ENCODE data around the gene ODAD3.
"Not testable (repeated sequence)": the region's sequence is repeated elsewhere in the genome, so short reads cannot be mapped to it uniquely, and the experiment has no call there.

The ODAD3 gene

DNA sequence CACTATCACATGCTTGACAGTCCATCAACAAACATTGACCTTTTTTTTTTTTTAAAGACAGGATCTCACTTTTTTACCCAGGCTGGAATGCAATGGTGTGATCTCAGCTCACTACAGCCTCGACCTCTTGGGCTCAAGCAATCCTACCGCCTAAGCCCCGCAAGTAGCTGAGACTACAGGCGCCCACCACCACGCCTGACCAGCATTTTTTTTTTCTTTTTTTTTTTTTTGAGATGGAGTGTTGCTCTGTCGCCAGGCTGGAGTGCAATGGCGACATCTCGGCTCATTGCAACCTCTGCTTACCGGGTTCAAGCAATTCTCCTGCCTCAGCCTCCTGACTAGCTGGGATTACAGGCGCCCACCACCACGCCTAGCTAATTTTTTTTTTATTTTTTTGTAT, 24.0 kb upstream of the ODAD3 start:
- not testable (repeated sequence) for DNase-seq

DNA sequence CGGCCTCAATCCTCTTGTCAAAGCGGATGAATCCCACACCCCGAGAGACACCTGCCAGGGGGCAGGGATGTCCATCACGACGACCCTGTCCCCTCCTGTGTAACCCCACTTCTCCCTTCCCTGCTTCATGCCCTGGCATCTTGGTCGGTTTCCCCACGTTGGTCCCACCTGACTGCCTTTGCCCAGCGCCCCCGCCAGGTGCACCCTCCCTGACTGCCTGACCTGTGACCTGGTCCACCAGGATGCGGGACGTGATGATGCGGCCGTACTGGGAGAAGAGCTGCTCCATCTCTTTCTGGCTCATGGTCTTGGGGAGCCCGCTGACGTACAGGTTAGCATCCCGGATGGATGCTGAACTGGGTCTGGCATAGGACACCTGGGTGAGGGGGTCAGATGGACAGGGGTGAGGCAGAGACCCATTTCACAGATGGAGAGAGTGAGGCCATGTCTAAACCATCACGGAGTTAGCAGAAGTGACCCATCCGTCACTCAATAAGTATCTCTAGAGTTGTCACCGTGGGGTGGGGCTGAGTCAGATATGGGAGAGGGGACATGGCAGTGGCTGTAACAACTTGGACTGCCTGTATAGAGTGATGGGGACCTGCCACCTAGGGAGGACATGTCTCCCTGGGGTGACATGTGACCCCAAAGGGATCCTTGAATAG, 23.4 kb upstream of the ODAD3 start:
- DNase-seq: no peak

DNA sequence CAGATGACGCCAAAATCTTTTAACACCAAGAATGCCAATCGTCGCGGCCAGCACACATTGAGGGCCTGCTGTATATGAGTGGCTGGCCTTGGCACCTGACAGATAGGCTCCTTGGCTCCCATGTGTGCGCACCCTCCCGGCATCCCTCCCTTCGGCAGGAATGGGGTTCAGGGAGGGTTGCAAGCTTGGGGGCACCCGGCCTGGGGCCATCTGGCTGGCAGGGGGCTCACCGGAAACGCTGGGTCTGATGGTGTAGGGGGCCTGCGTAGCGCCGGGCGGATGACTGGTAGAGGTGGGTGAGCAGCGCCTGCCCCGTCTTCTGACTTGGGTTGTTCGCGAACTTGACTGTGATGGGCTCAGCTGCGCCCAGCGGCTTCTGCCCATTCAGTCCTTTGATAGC, 22.9 kb upstream of the ODAD3 start:
- DNase-seq: no peak

DNA sequence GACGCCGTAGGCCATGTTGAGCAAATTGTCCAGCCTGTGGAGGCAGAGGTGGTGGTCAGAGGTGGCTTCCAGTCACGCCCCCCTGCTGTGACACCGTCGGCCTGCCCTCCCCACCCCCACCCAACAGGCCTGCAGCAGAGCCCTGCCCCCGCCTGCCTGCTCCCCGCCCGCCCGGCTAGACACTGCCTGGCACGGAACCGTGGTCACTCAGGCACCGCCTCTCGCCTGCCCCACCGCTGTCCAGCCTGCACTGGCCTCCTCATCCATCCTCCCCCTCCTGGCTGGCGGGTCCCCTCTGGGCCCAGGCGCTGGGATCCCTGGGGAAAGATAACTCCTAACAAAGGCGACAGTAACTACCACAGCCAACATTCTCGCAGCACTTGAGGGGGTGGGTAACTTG, 22.2 kb upstream of the ODAD3 start:
- DNase-seq: no peak

DNA sequence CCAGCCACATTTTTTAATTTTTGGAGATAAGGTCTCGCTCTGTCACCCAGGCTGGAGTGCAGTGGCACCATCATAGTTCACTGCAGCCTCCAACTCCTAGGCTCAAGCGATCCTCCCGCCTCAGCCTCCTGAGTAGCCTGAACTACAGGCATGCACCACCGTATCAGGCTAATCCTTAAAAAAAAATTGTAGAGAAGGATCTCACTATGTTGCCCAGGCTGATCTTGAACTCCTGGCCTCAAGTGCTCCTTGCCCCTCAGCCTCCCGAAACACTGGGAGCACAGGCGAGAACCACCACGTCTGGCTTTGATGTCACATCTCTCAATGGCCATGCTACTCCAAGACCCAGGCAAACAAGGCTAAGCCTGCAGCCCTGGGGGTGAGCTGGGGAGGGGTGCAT, 21.7 kb upstream of the ODAD3 start:
- no peak for DNase-seq

DNA sequence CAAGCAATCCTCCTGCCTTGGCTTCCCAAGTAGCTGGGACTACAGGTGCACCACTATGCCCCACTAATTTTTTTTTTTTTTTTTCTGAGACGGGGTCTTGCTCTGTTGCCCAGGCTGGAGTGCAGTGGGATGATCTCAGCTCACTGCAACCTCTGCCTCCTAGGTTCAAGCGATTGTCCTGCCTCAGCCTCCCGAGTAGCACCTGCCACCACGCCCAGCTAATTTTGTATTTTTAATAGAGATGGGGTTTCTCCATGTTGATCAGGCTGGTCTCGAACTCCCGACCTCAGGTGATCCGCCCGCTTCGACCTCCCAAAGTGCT, 20.3 kb upstream of the ODAD3 start:
- DNase-seq: not testable (repeated sequence)

DNA sequence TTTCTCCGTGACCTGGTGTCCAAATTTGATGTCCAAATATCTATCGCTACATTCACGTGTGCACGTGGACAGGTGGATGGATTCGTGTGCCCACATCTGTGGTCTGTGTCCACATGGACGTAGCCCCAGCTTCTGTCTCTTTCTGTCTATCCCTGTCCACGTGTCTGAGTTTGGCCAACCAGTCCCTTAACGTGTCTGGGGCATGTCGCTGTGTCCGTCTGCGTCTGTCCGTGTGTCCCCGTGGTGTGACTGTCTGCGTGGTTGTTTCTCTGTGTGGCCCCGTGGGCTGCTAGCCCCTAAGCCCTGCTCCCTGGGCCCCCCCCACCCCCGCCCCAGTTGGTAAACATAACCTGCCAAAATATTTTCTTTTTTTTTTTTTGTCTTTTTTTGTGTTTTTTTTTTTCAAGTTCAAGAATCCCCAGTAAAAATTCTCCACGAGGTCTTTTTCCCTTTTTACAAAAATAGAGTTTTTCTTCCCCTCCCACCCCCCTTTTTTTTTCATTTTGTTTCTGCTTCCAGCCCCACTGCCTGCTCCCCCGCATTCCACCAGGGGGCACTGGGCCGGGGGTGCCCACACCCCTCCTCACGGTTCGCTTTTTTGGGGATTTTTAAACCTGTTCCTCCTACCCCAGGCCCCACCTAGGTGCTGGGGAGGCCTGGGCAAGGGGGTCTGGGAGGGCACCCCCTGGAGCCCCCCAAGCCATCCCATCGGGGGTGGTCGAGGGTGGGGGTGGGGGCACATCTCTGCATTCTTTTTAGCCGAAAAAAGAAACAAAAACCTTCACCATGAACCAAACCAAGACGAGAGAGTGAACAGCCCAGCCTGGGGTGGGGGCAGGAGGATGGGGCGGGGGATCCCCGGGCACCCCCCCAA, 18.8 kb upstream of the ODAD3 start:
- DNase-seq: no peak

DNA sequence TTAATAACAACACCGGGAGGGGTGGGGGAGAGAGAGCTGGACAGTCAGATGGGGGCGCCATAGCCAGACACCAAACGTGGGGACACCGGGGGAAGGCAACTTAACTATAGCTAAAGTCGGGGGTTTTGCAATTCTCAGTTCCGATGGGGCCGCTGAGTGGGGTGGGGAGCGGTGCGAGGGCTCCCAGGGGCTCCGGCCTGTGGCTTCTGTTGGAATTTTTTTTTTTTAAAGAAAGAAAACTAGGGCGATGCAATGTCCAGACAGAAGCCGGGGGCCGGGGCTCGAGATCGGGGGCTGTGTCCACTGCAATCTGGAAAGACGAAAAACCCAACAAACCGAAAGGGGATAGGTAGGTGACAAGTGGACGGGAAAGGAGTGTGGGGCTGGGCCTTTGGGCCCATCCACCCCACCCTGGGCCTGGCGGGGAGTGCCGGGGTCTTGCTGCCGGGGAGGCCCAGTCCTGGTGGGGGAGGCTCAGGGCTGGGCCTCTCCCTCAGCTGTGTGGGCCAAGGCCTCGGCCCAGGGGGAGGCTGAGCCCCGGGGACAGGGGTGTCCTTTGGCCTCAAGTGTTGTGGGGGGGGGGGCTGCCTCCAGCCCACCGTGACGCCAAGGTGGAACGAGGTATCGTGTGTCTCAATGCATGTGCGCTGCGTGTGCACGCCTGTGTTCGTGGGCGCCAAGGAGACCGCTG, 17.8 kb upstream of the ODAD3 start:
- no peak for DNase-seq

DNA sequence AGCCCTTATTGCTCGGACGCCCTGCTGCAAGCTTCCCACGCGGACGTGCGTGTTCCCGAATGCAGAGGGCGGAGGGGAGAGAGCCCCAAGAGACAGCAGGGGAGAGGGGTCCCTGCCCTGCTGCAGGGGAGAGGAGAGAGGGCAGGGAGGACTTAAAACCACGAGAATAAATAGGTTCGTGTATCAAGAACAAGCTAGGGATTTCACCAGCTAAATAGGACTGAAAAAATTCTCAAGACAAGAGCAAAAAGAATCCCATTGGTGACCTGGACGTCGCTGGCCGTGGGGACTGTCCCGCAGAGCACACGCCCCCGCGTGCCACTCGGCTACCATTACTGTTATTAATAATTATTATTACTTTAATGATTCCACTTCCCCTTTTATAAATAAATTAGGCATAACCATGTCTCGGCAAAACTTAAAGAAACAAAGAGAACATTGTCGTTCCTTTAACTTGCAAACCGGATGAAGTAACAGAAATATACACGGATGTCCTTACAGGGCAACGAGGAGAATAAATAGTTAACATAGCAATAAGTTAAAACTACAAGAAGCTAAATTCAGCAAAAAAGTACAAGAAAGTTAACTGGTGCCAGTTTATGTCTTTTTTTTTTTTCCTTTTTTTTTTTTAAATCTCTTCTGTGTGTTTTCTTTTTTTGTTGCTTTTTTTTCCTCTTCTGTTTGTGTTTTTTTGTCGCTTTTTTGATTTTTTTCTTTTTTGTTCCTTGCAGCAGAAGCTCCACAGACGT, 17.1 kb upstream of the ODAD3 start:
- no peak for DNase-seq

DNA sequence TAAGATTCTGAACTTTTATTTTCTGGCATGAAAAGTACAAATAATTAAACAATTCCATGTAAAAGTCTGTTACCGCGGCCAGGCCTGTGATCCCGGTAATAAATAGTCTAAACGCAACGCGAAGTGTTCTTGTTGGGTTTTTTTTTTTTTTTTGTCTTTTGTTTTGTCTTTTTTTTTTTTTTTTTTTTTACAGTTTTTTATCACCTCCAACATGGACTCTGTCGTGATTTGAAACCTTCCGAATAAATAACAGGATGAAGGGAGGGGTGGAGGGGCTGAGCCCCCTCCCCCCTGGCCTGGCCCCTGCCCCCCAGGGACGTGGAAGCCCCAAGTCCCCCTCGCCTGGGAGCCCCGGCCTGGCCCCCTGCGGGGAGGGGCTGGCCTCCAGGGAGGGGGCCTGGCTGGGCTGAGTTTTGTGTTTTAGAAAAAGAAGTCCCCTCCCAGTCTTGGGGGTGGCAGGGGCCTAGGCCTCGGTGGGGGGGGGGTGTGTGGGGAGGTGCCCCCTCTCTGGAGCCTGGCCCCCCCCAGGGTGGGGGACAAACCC, 16.5 kb upstream of the ODAD3 start:
- no peak for DNase-seq

DNA sequence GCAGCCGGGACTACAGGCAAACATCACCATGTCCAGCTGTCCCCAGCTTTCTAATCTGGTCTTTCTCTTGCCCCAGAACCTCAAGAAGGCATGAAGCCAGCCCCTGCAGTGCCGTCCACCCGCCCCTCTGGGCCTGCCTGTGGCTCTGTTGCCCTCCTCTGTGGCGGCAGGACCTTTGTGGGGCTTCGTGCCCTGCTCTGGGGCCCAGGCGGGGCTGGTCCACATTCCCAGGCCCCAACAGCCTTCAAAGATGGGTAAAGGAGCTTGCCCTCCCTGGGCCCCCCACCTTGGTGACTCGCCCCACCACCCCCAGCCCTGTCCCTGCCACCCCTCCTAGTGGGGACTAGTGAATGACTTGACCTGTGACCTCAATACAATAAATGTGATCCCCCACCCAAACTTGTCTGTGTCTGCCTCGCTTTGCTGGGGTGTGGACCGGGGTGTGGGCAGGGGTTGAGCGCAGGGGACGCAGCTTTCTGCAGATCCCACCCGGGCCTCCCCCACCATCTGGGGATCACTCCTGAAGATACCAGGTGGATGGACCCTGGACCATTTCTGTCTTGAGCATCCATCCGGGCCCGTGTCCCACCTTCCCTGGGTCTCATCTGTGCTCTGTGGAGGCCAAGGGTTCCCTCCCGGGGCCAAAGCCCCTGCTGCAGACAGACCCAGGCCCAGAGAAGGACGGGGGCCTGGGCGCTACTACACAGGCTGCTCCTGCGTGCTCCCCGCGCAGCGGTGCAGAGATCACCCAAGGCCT, 15.8 kb upstream of the ODAD3 start:
- DNase-seq: no peak

DNA sequence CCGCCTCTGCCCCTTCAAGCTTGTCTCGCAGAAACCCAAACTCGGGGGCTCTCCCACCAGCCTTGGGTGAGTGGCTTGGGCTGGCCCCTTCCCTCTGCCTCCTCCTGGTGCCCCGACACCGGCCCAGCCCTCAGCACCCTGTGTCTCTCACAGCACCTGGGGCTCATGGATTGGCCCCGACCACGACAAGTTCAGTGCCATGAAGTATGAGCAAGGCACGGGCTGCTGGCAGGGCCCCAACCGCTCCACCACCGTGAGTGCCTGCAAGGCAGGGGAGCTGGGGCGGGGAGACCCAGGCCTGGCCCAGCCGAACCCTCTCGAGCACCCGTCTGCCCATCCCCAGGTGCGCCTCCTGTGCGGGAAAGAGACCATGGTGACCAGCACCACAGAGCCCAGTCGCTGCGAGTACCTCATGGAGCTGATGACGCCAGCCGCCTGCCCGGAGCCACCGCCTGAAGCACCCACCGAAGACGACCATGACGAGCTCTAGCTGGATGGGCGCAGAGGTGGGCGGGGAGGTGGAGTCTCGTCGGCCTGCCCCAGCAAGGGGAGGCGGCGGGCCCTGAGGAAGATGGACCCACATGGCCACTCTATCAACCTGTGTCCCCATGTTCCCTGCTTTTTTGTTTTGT, 14.1 kb upstream of the ODAD3 start:
- DNase-seq: no peak

DNA sequence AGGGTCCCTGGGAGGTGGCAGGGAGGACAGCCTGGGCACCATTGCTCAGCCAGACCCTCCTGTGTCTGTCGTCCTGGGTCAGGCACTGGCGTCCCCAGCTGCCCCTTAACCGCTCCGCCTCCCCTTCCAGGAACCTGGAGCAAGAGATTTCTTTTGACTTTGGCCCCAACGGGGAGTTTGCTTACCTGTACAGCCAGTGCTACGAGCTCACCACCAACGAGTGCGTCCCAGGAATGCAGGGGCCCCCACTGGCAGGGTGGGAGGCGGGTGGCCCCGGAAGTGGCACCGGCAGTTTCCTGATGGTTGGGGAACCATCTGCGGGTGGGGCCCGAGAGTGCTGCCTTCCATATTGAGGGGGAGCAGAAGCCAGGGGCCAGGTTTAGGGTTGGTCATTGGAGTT, 13.5 kb upstream of the ODAD3 start:
- DNase-seq: no peak

DNA sequence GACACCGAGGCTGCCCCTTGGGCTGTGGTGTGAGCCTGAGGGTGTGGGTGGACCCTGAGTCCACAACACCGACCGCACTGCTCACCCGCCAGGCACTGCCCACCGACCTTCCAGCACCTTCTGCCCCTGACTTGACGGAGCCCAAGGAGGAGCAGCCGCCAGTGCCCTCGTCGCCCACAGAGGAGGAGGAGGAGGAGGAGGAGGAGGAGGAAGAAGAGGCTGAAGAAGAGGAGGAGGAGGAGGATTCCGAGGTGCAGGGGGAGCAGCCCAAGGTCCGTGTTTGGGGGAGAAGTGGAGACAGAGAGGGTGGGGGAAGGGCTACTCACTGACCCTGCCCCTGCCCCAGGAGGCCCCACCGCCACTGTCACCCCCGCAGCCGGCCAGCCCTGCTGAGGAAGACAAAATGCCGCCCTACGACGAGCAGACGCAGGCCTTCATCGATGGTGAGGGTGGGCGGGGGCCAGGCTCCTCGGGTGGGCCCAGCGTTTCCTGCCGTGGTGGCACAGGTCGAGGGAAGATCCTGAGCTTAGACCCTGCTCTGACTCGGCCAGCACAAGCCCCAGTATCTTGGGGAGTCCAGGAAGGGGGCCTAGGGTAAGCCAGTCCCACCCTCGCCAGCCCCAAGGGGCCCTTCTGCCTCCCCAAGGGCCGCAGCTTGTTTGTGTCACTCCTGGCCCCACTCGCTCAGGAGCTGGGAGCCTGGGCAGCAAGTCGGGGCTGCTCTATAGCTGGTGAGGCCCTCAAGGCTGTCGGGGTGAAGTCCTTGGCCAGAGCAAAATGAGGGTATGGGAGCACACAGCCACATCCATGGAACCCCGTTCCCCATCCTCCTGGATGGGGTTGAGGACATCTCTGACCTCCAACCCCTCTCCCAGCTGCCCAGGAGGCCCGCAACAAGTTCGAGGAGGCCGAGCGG, 12.7 kb upstream of the ODAD3 start:
- DNase-seq: no peak

DNA sequence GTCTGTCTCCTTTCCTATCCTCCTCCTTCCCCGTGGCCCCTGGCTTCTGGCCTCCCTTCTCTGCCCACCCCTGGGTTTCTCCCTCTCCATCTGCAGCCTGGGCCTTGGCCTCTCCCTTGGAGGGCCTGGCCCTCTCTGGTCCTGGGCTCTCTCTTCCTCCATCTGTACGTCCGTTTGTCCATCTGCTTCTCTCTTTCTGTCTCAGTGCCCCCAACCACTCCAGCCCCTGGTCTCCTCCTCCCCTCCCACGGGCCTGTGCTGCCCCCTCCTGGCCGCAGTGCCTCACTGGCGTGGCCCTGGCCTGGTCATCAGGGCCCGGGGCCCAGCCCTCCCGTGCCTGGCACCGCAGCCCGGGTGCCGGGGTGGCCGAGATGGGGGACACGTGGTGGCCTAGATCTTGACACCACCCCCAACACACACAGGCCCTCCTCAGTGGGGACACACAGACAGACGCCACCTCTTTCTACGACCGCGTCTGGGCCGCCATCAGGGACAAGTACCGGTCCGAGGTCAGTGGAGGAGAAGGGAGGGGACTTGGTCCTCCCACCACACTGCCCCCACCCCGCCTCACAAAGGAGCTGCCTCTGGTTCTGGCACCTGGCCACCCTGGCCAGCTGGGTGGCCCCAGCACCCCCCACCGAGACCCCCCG, 11.9 kb upstream of the ODAD3 start:
- peak; percentile 36 for DNase-seq

DNA sequence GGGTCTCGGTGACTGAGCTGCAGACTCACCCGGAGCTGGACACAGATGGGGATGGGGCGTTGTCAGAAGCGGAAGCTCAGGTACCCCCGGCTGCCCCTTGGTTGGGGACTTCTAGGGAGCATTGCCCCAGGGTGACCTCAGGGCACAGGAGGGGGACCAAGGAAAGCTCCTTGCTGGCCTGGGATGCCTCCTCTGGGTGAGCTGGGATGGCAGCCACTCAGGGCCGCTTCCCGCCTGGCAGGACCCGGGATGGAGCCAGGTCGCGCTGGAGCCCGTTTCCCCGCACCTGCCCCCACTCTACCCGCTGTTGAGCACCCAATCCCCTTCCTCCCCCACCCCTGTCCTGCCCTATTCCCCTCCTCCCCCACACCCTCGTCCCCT, 11.3 kb upstream of the ODAD3 start:
- no peak for DNase-seq

DNA sequence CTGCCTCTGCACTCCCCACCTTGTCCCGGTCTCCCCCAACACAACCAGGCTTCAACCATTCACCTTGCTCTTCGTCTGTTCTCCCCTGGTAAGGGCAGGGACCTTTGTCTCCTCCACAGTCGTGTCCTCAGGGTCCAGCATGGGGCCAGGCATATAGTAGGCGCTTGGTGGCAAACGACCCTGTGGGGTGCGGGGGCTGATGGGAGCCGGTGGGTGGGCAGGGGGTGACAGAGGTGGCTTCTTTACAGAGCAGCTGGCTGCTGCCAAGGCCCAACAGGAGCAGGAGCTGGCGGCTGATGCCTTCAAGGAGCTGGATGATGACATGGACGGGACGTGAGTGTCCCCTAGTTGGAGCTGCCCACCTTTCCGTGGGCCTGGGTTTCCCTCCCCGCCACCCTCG, 10.2 kb upstream of the ODAD3 start:
- DNase-seq: no peak

DNA sequence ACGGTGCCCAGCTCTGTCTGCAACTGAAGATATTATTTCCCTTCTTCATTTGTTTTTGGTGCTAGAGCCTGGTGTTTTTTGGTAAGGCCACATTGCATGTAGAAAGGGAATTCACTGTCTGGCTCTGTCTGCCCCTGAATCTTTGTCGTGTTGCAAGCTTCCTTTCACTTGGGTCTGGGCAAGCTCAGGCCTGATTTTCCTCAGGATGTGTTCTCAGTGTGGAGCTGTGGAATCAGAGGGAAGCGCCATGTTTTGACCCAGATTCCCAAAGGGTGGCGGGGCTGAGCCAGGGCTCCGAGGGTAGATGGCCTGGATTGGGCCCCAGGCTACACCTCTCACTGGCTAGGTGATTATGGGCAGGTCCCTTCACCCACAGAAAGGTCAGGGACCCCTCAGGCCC, 9.1 kb upstream of the ODAD3 start:
- no peak for DNase-seq

DNA sequence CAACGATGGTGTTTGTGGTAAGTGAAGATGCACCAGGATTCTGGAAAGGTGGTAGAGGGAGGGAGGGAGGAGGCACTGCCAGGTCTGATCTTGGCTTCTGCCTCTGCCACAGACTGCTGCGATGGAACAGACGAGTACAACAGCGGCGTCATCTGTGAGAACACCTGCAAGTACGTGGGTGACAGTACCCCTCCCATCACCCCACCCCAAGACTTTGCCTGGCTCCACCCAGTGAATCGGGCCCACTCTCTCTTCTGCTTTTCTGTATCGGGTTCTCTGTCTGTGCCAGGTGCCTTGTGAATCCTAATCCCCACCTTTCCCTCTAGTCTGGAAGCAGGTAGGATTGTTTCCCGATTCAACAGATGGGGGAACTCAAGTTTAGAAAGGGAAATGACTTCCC, 3.0 kb upstream of the ODAD3 start:
- no peak for DNase-seq

DNA sequence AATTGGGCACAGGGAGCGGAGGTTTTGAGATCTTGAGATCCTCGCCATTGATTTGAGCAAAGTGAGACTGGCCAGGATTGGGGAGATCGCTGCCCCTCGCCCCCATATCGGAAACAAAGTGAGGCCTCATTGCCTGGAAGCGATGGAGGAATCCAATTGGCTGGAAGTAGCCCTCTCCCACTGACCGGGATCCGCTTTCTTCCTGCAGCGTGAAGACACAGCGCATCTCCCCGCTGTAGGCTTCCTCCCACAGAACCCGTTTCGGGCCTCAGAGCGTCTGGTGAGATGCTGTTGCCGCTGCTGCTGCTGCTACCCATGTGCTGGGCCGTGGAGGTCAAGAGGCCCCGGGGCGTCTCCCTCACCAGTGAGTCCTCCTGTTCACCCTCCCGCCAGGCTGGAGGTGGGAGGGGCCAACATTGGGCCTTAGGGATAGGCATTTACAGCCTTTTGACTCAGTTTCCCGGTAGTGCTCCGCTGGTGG, 952 bp upstream of the ODAD3 start:
- DNase-seq: no peak

Data from stimulated activated CD4-positive, alpha-beta T cell treated with anti-CD3 and anti-CD28 coated beads, Interleukin-4, amount 100 ng/mL, for 24 hours (primary cell).